Vagina (tissue), 2 donors: Measurements from ENCODE around the gene RBBP8NL.

Experiments
- CTCF ChIP-seq, 3 experiments: fragments of 450-650 bp in 2 of 3; fragments of 200-600 bp in 1 of 3; sonication (generic) in 1 of 3; IDR thresholded peaks; one replicate each; pipeline ENCODE4 v1.5.1; 2017 to 2019; ENCODE audit warnings: antibody characterized with exemption in 3 of 3, mild to moderate bottlenecking in 2 of 3, moderate library complexity in 2 of 3
- POLR2A ChIP-seq, 2 donors: fragments of 450-650 bp; IDR thresholded peaks; one replicate each; pipeline ENCODE4 v1.6.1; 2017; ENCODE audit warnings: antibody characterized with exemption in 2 of 2, mild to moderate bottlenecking in 2 of 2, moderate library complexity in 2 of 2
- POLR2AphosphoS5 ChIP-seq, 2 donors: sonication (generic); formaldehyde crosslinking; IDR thresholded peaks; one replicate each; pipeline ENCODE4 v1.9.0; 2017; ENCODE audit warnings: antibody characterized with exemption in 2 of 2, mild to moderate bottlenecking in 2 of 2, low read depth in 1 of 2; ENCODE audit not compliant: insufficient read depth in 1 of 2

- TF ChIP-seq CTCF (IDR thresholded peaks at IDR 0.05) (no peak), POLR2AphosphoS5 (IDR thresholded peaks at IDR 0.05; ENCODE audit: insufficient read depth in 1 of 2, low read depth in 1 of 2) (no peak), POLR2A (IDR thresholded peaks at IDR 0.05) (no peak)
Measured at GRCh38 chr20:62452475-62453095, 25.2 kb upstream of the RBBP8NL start.
